ENCODE results near the gene RBMS2.
A peak's percentile ranks its signal among the peaks of the same experiment; 100 is the strongest.
"Not testable (repeated sequence)": the region's sequence is repeated elsewhere in the genome, so short reads cannot be mapped to it uniquely, and the experiment has no call there.

The RBMS2 gene

GRCh38 chr12:56568146-56568545 lies 46.5 kb downstream of the RBMS2 start:
- DNase-seq (ENCODE audit: low read depth): no peak
- TF ChIP-seq, protein P1, sequence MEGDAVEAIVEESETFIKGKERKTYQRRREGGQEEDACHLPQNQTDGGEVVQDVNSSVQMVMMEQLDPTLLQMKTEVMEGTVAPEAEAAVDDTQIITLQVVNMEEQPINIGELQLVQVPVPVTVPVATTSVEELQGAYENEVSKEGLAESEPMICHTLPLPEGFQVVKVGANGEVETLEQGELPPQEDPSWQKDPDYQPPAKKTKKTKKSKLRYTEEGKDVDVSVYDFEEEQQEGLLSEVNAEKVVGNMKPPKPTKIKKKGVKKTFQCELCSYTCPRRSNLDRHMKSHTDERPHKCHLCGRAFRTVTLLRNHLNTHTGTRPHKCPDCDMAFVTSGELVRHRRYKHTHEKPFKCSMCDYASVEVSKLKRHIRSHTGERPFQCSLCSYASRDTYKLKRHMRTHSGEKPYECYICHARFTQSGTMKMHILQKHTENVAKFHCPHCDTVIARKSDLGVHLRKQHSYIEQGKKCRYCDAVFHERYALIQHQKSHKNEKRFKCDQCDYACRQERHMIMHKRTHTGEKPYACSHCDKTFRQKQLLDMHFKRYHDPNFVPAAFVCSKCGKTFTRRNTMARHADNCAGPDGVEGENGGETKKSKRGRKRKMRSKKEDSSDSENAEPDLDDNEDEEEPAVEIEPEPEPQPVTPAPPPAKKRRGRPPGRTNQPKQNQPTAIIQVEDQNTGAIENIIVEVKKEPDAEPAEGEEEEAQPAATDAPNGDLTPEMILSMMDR (IDR thresholded peaks at IDR 0.05; ENCODE audit: insufficient read depth, low read depth, low read length, missing control alignments): no peak
- no peak overlapping the region for H3K4me3 ChIP-seq (ENCODE audit: low read depth, low read length)

DNA sequence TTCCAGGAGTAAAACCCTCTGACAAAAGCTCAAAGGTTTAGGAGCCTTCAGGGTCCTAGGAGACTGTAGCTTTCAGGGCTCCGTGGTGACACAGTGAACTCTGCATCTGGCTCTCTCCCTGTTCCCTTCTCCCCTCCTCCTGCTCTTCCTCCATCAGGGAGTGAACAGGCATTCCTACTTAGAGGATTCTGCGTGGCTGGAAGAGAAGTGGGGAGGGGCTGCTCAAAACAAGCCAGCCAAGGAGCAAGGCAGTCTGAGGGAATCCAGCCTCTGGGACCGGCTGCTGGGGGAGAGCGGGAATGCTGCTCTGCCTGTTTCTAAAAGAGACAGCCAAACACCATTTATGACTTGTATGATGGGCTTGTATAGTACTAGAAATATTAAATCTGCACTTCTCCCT lies 49.5 kb downstream of the RBMS2 start:
- DNase-seq (ENCODE audit: low read depth): no peak
- TF ChIP-seq, protein P1 (IDR thresholded peaks at IDR 0.05; ENCODE audit: insufficient read depth, low read depth, low read length, missing control alignments): no peak
- no peak overlapping the region for H3K4me3 ChIP-seq (ENCODE audit: low read depth, low read length)

DNA sequence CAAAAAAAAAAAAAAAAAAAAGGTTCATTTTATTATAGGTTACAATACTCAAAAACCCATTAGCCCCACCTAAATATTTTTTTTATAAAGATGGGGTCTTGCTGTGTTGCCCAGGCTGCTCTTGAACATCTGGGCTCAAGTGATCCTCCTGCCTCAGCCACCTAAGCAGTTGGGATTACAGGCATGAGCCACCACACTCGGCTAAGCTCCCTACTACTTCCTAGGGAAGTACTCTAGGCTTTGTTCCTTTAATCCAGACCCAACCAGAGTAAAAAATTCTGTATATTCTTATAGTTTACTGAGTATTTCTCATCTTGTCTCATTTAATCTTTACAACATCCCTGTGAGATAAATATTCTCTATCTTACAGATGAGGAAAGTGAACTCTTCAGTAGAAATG lies 50.7 kb downstream of the RBMS2 start:
- TF ChIP-seq, protein P1 (IDR thresholded peaks at IDR 0.05; ENCODE audit: insufficient read depth, low read depth, low read length, missing control alignments): no peak
- H3K4me3 ChIP-seq (ENCODE audit: low read depth, low read length): no peak overlapping the region
- no peak for DNase-seq (ENCODE audit: low read depth)

GRCh38 chr12:56574210-56574609 lies 52.6 kb downstream of the RBMS2 start:
- TF ChIP-seq, protein P1 (IDR thresholded peaks at IDR 0.05; ENCODE audit: insufficient read depth, low read depth, low read length, missing control alignments): no peak
- no peak overlapping the region for H3K4me3 ChIP-seq (ENCODE audit: low read depth, low read length)
- no peak for DNase-seq (ENCODE audit: low read depth)

- DNase-seq (ENCODE audit: low read depth); H3K4me3 ChIP-seq (ENCODE audit: low read depth, low read length): not testable (repeated sequence)
Observed at GRCh38 chr12:56577248-56577647, 55.6 kb downstream of the RBMS2 start.

- H3K4me3 ChIP-seq (ENCODE audit: low read depth, low read length): no peak overlapping the region
- DNase-seq (ENCODE audit: low read depth): no peak
- TF ChIP-seq, protein P1 (IDR thresholded peaks at IDR 0.05; ENCODE audit: insufficient read depth, low read depth, low read length, missing control alignments): no peak
Observed at GRCh38 chr12:56578983-56579546, 57.4 kb downstream of the RBMS2 start.

- H3K4me3 ChIP-seq (ENCODE audit: low read depth, low read length): no peak overlapping the region
- TF ChIP-seq, protein P1 (IDR thresholded peaks at IDR 0.05; ENCODE audit: insufficient read depth, low read depth, low read length, missing control alignments): no peak
- DNase-seq (ENCODE audit: low read depth): peak; percentile 80
Observed at GRCh38 chr12:56581418-56582145, 60.0 kb downstream of the RBMS2 start.

Measured in GM12865 (cell line).